ENCODE measurements around the gene MCTP1. TPM values are rescaled to one million over a fixed set of nuclear protein-coding genes. Genes with fewer than 3 reads are reported as not detected.

Gene MCTP1
- total and polyA plus RNA-seq, 2 of the 8 experiments (the other 6 are each of a cell fraction or from before 2014, with no cell fraction given), result 0.56 to 3.4 TPM

DNA sequence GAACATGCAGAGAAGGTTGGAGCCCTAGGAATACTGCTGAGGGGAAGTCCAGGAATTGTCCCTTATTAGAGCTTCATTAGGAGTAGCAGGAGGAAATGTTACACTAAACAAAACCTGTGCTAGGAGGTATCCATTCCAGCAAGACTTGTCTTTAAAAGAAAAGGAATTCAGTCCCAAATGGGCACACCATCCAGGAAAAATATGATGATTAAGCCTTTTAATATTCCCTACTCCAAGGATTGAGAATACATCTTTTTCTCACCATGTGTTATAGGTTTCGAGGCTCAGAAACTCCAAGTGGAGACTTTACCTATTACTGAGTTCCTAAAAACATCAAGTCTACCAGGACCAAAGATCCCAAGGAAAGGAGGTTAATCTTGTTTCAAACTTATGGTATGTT is 179.3 kb downstream of the MCTP1 start (continued):
- TF ChIP-seq CHD7 (IDR thresholded peaks at IDR 0.05; ENCODE audit: insufficient replicate concordance, low read length) (no peak), KDM5A (IDR thresholded peaks at IDR 0.05; ENCODE audit: low read length) (no peak), BACH1 (IDR thresholded peaks at IDR 0.05; ENCODE audit: low read length) (no peak), POLR2A (IDR thresholded peaks at IDR 0.05; ENCODE audit: control extremely low read depth in 1 of 2, low read depth in 2 of 2, low read length in 2 of 2) (no peak)

Measured in H1 (cell line).